Thyroid gland (tissue), 4 donors: ENCODE measurements around the gene PTEN.

Experiments used
- CTCF ChIP-seq, 6 experiments: fragments of 200-600 bp in 3 of 6; fragments of 450-650 bp in 3 of 6; sonication (generic) in 3 of 6; IDR thresholded peaks; one replicate each; pipeline ENCODE4 v1.5.1; 2016 to 2019; ENCODE audit warnings: antibody characterized with exemption in 6 of 6, mild to moderate bottlenecking in 2 of 6, inconsistent platforms in 1 of 6, moderate library complexity in 1 of 6
- POLR2A ChIP-seq, 2 donors: fragments of 450-650 bp; IDR thresholded peaks; one replicate each; pipeline ENCODE4 v1.6.1; 2017; ENCODE audit warnings: antibody characterized with exemption in 2 of 2, mild to moderate bottlenecking in 2 of 2, moderate library complexity in 1 of 2

DNA sequence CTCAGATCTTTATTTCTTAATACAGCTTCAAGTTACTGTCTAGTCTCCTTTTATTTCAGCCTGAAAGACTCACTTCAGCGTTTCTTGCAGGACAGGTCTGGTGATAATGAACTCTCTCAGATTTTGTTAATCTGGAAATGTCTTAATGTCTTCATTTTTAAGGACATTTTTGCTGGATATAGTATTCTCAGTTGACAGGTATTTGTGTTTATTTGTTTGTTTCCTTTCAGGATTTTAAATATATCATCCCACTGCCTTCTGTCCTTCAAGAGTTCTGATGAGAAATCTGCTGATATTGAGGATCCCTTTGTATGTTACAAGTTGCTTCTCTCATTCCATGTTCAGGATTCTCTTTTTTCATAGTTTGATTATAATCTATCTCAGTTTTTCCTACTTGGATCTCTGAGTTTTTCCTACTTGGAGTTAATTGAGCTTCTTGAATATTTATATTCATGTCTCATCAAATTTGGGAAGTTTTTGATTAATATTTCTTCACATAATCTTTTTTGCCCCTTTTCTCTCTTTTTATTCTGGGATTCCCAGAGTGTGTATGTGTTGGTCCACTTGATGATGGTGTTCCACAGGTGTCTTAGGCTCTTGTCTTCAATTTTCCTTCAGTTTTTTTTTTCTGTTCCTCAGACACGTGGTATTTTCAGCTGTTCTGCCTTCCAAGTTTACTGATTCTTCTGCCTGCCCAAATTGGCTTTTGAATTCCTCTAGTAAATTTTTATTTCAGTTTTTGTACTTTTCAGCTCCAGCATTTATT is 49.9 kb downstream of the PTEN start:
- no peak for TF ChIP-seq CTCF (IDR thresholded peaks at IDR 0.05)
- TF ChIP-seq POLR2A (IDR thresholded peaks at IDR 0.05), result no peak
